Spleen (tissue), 11 donors: ENCODE measurements around the gene DIRAS1. TPM values are rescaled to one million over a fixed set of nuclear protein-coding genes. Genes with fewer than 3 reads are reported as not detected.

ENCODE experiments used
- DNase-seq: peaks from one replicate; pipeline ENCODE4 v3.0.0-alpha.2; 2020
- H3K27ac ChIP-seq, 8 donors: fragments of 200-600 bp; sonication (generic) in 7 of 8; 1 replicate in 4 of 8; 2 replicates in 4 of 8; pipeline versions ENCODE4 v1.5.0 to v1.8.0; 2016 to 2021; ENCODE audit warnings: inconsistent platforms in 4 of 8, mild to moderate bottlenecking in 4 of 8, moderate library complexity in 1 of 8
- H3K27me3 ChIP-seq, 7 donors: fragments of 200-600 bp; sonication (generic) in 6 of 7; replicated peaks in 1 of 7; 1 replicate in 4 of 7; 2 replicates in 3 of 7; pipeline versions ENCODE4 v1.5.0 to v1.8.0; 2016 to 2021; ENCODE audit warnings: inconsistent platforms in 3 of 7, mild to moderate bottlenecking in 1 of 7
- H3K36me3 ChIP-seq, 6 donors: fragments of 200-600 bp; sonication (generic) in 5 of 6; 1 replicate in 4 of 6; 2 replicates in 2 of 6; pipeline versions ENCODE4 v1.5.0 to v1.8.0; 2016 to 2021; ENCODE audit warnings: inconsistent platforms in 2 of 6
- H3K4me1 ChIP-seq, 6 donors: fragments of 200-600 bp; sonication (generic) in 5 of 6; 1 replicate in 3 of 6; 2 replicates in 3 of 6; pipeline versions ENCODE4 v1.5.0 to v1.8.0; 2016 to 2021; ENCODE audit warnings: inconsistent platforms in 3 of 6
- H3K4me3 ChIP-seq, 8 donors: fragments of 200-600 bp; sonication (generic) in 7 of 8; 1 replicate in 4 of 8; 2 replicates in 4 of 8; pipeline versions ENCODE4 v1.5.0 to v1.8.0; 2016 to 2021; ENCODE audit warnings: inconsistent platforms in 4 of 8, mild to moderate bottlenecking in 4 of 8, moderate library complexity in 2 of 8
- H3K9me3 ChIP-seq, 8 donors: fragments of 200-600 bp; sonication (generic) in 7 of 8; 1 replicate in 4 of 8; 2 replicates in 4 of 8; pipeline versions ENCODE4 v1.5.0 to v1.8.0; 2016 to 2021; ENCODE audit warnings: inconsistent platforms in 4 of 8
- CTCF ChIP-seq, 11 experiments: fragments of 200-600 bp in 7 of 11; fragments of 450-650 bp in 4 of 11; sonication (generic) in 4 of 11; IDR thresholded peaks in 8 of 11; conservative IDR thresholded peaks in 3 of 11; 1 replicate in 7 of 11; 2 replicates in 4 of 11; pipeline versions ENCODE4 v1.4.0 to v1.8.0; 2016 to 2021; ENCODE audit warnings: antibody characterized with exemption in 11 of 11, inconsistent platforms in 4 of 11, mild to moderate bottlenecking in 1 of 11
- POLR2A ChIP-seq, 3 donors: fragments of 450-650 bp; IDR thresholded peaks; one replicate each; pipeline ENCODE4 v1.5.1; 2017; ENCODE audit warnings: antibody characterized with exemption in 3 of 3, mild to moderate bottlenecking in 1 of 3
- POLR2AphosphoS5 ChIP-seq, 3 donors: sonication (generic); formaldehyde crosslinking; IDR thresholded peaks; one replicate each; pipeline ENCODE4 v1.5.1; 2017; ENCODE audit warnings: antibody characterized with exemption in 3 of 3
- WGBS, 5 donors: extraction: QIAGEN DNeasy Blood & Tissue Kit in 3 of 5; methylation state at CpG; one replicate each; pipeline versions ENCODE4 v1.1.5 to v1.1.7; 2013 to 2018; 5-methylcytosine and 5-hydroxymethylcytosine counted together
- intact Hi-C: fragments of 100-400 bp; cut with DNase I; formaldehyde crosslinking; loops from one replicate; pipeline ENCODE4 v1.15.0; 2023; ENCODE audit warnings: low total_unique reads
- polyA plus RNA-seq, 3 donors: library from polyadenylated mRNA; stranded (reverse); fragments of 200-250 nt; gene quantifications; one replicate each; pipeline ENCODE4 v1.2.1, GENCODE V29; 2013
- total RNA-seq, 7 donors: library from RNA; depleted of rRNA in 3 of 7; stranded (reverse); fragments of >200 nt in 3 of 7; fragmentation: NEBNext Ultra II Directional in 4 of 7; extraction: Animal tissue kit (Norgen Biotek cat#: 25700) in 4 of 7; gene quantifications; one replicate each; pipeline versions ENCODE4 v1.1.0 to v1.2.1, GENCODE V29; 2016 to 2021
- donor health status: healthy with polysubstance abuse.
- donor health status: DM: no; HTN: no; CAD: no; lungs with moderate emphysema.
- donor health status: DM: no; HTN: no; CAD: no.
- donor health status: Bipolar disorder and iron deficiency.
- donor health status: healthy.
- donor health status: DM: no; HTN: no; CAD: no.
- donor health status: DM: yes; HTN: yes; CAD: no.

DIRAS1 gene
- total and polyA plus RNA-seq, 10 donors, result 1.3 to 17.1 (median 3.5) TPM

- no peaks in the 10 kb centered on the region for H3K27me3 ChIP-seq
- TF ChIP-seq POLR2A (IDR thresholded peaks at IDR 0.05) (no peak), CTCF (IDR thresholded peaks at IDR 0.05 in 8 of 11, conservative IDR thresholded peaks at IDR 0.05 in 3 of 11) (no peak), POLR2AphosphoS5 (IDR thresholded peaks at IDR 0.05) (no peak)
- H3K4me3 ChIP-seq, result peak overlapping the region in 7 of 8 donors; percentile 39 to 79 (median 54)
- no peaks in the 10 kb centered on the region for H3K36me3 ChIP-seq
- 9 to 12% (median 10%) methylated on average over 9 of the region's 9 CpGs for WGBS, 5 donors
- peaks cover 0 to 70% (median 46%) of the 10 kb centered on the region in 6 donors for H3K4me1 ChIP-seq
- intact Hi-C loops, result no loop called here
- H3K9me3 ChIP-seq, result no peaks in the 10 kb centered on the region
- no peak for DNase-seq
- H3K27ac ChIP-seq, result peak overlapping the region in 6 of 8 donors; percentile 54 to 90 (median 82)
These were observed 19.6 kb downstream of the DIRAS1 start for GRCh38 chr19:2701361-2702169.

DNA sequence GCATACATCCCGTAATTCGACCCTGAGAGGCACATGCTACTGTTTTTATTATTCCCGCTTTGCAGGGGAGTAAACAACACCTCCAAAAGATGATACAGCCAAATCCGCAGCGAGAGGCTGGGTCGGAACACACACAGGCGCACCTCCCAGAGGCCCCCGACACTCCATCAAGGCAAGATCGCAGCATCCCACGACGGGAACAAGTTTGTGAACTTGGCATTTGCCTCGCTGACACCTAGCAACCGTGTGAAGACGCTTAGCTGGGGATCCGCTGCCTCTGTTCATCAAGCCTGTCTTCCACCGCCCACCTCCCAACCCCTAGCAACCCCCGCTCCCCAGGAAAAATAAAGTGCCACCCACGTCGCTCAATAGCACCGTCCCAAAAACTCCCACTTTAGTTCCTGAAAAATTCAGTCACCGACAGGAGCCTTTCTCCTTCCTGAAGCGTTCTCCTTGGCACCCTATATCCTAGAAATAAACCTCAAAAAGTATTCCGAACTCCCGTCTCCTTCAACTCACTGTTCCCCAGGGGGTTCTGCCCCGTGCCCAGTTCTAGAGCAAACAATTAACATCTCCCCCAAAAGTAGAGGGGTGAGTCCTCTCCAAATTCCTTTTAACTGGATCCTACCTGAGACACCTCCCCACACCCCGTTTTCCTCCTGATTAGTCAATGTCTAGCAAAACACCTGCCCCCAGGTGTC lies 20.4 kb downstream of the DIRAS1 start:
- Histone ChIP-seq H3K9me3 (no peaks in the 10 kb centered on the region), H3K36me3 (no peaks in the 10 kb centered on the region), H3K4me3 (peak overlapping the region in 4 of 8 donors; percentile 54 to 79 (median 62)), H3K27ac (peak overlapping the region in 6 of 8 donors; percentile 56 to 90 (median 82)), H3K27me3 (no peaks in the 10 kb centered on the region), H3K4me1 (peaks cover 0 to 77% (median 52%) of the 10 kb centered on the region in 6 donors)
- DNase-seq, result peak; percentile 70
- WGBS, 5 donors, result 59 to 80% (median 73%) methylated on average over 26 of the region's 26 CpGs
- TF ChIP-seq POLR2A (IDR thresholded peaks at IDR 0.05) (no peak), CTCF (IDR thresholded peaks at IDR 0.05 in 8 of 11, conservative IDR thresholded peaks at IDR 0.05 in 3 of 11) (no peak), POLR2AphosphoS5 (IDR thresholded peaks at IDR 0.05) (no peak)
- intact Hi-C loops, result no loop called here

DNA sequence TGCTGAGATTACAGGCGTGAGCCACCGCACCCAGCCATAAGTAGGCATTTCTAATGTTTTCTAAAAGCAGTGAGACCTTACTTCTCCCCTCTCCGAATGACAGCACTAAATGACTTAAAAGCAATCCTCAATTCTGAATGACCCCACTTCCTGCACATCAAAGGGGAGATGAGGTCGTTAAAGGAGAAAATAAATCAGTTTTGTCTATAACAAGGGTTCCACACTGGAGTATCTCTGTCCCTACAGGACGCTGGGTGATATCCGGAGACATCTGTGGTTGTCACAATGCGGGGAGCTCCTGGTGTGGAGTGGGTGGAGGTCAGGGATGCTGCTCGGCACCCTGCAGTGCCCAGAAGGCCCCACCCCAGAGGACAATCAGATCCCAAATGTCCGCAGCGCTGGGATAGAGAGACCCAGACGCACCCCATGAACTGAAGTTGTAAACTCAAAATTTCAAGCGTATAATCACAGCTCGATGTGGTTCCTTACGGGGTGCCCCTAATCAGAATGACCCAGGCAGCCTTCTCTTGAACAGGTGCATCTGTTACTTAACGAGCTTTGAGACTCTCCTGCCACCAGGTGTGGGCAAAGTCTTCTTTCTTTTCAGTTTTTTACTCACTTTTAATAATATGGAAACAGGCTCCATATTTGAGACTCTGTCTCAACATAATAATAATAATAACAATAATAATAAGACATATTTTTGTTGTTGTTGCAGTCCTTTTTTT lies 21.6 kb downstream of the DIRAS1 start:
- 59 to 74% (median 71%) methylated on average over 15 of the region's 15 CpGs for WGBS, 5 donors
- Histone ChIP-seq H3K27me3 (no peaks in the 10 kb centered on the region), H3K9me3 (no peaks in the 10 kb centered on the region), H3K4me3 (peak overlapping the region in 1 of 8 donors; percentile 33), H3K27ac (peak overlapping the region; percentile 56 to 90 (median 78)), H3K36me3 (no peaks in the 10 kb centered on the region), H3K4me1 (peaks cover 11 to 90% (median 65%) of the 10 kb centered on the region in 6 donors)
- no peak for DNase-seq
- intact Hi-C loops, result no loop called here
- no peak for TF ChIP-seq POLR2AphosphoS5 (IDR thresholded peaks at IDR 0.05)
- TF ChIP-seq CTCF (IDR thresholded peaks at IDR 0.05 in 8 of 11, conservative IDR thresholded peaks at IDR 0.05 in 3 of 11), result no peak
- no peak for TF ChIP-seq POLR2A (IDR thresholded peaks at IDR 0.05)
